Mesangial cell (primary cell): ENCODE measurements around the gene CSTF1. TPM values are rescaled to one million over a fixed set of nuclear protein-coding genes. Genes with fewer than 3 reads are reported as not detected.

Source experiments
- total RNA-seq: library from RNA; depleted of rRNA; stranded (reverse); fragments of >200 nt; gene quantifications from 2 replicates; pipeline ENCODE4 v1.2.3, GENCODE V29; 2015

Gene CSTF1
- 29.3 and 36.8 TPM in 2 replicates for total RNA-seq

DNA sequence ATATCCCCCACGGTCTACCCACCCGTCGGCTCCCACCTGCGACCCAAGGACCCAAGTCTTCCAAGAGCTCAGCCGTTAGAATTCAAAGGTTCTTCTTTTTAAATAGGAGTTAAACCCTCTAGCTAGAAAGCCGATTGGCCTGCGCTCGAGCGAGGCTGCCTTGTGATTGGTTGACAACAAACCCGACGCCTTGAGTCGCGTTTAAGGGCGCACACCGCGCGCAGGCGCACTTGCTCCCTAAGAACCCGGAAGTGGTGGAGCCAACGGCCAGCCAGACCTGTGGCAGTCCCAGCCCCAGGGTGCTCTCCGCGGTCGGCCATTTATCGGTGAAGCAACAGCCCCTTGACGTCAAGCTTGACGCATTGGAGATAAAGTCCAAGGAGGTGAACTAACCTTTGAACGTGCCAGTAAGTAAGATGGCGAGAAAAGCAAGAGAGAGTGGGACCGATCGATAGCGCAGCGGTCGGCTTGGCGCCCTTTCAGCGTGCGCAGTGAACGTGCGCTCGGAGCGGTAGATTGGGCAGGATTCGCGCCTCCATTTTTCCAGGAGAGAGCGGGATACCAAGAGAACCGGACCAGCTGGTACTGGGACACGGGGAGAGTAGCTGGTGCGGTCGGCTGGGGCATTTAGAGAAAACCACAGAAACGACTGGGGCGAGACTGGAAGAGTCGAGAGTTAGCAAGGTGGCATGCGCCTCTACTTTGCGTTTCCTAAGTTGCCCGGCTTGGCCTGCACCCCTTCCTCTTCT is at the start of gene CSTF1, which contains the start of gene AURKA:
CSTF1 (plus strand) TSS at position 514 of the 749 bp plus-strand sequence. CDS start 2,908 bp downstream, outside the sequence.
AURKA (minus strand) TSS at position 84 of the 749 bp plus-strand sequence. CDS start 4,018 bp downstream, outside the sequence.

GRCh38 chr20:56358600-56359211 is 33.7 kb upstream of the CSTF1 start, which contains the start of gene FAM210B:
Gene FAM210B (plus strand): TSS chr20:56358974. CDS start chr20:56359006, 32 bp downstream.

DNA sequence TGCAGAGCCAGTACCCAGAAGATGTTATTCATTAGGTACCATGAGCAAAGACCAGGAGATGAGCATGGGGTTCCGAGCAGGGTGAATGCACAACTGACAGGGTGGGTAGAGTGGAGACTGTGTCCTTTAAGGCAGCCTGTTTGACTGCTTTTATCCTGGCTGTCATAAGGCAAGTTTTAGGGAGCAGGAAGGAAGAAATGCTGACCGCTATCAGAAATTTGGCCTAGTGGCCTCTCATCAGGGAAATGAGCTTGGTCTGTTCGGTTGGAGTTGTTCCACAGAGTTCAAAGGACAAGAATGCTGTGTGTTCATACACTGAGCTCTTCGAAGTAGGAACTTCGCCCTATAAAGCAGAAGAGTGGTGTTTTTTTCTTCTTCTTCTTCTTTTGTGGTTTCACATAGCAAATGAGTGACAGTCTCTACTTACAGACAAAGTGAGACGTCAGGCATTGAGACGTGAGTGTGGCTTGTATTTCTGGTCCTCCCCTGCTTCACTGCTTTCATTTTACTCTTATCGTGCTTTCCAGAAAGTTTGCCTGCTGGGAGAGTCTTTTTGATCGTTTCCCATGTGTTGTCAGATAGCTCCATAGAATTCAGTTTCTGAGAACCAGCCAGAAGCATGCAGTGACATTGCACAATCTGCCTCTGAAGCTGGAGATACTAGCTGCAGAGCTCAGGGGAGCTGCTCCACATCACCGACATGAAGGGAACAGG is 19.5 kb downstream of the CSTF1 start, which contains the start of gene CASS4:
CASS4 (plus strand) TSS at position 502 of the 714 bp plus-strand sequence; CDS start at position 701, 199 bp downstream.

Other genes with a start within 250 kb of the CSTF1 start
- gene MC3R, start 143.9 kb upstream of the CSTF1 start, total RNA-seq = not detected in 2 replicates
- gene FAM210B, start 33.7 kb upstream of the CSTF1 start, total RNA-seq = 18.9 and 32.6 TPM in 2 replicates
- 5.2 and 90.3 TPM in 2 replicates for gene AURKA, start 430 bp upstream of the CSTF1 start, total RNA-seq
- 0.38 TPM in 1 of 2 replicates, not detected in the other for gene CASS4, start 19.6 kb downstream of the CSTF1 start, total RNA-seq
- 39.8 and 43.7 TPM in 2 replicates for gene RTF2, start 76.0 kb downstream of the CSTF1 start, total RNA-seq
- gene FAM209A, start 132.1 kb downstream of the CSTF1 start, total RNA-seq = 0.49 TPM in 1 of 2 replicates, not detected in the other
- gene FAM209B, start 140.6 kb downstream of the CSTF1 start, total RNA-seq = not detected in 2 replicates
- gene TFAP2C, start 236.7 kb downstream of the CSTF1 start, total RNA-seq = 0.13 and 1.5 TPM in 2 replicates